H1 (cell line): ENCODE measurements around the gene DCDC2. TPM values are rescaled to one million over a fixed set of nuclear protein-coding genes. Genes with fewer than 3 reads are reported as not detected.

ENCODE experiments used
- CTCF ChIA-PET: fragments of 300-600 bp; sonication (Branson Sonifier 250); formaldehyde crosslinking; loops from one replicate; lab custom pipeline; 2021; ENCODE audit not compliant: partially characterized antibody; lab: Charles Lee
- POLR2A ChIA-PET: fragments of 300-600 bp; sonication (Branson Sonifier 250); formaldehyde crosslinking; loops from one replicate; lab custom pipeline; 2021; ENCODE audit warnings: inconsistent platforms; ENCODE audit not compliant: partially characterized antibody; lab: Charles Lee
- DNase-seq, 2 experiments: peaks; one replicate each; pipeline versions ENCODE4 v3.0.0 to v3.0.0-alpha.2; 2010 to 2022; ENCODE audit warnings: low spot score in 2 of 2, low read depth in 1 of 2, mixed read lengths in 1 of 2
- FAIRE-seq: peaks from 2 replicates; lab custom pipeline; 2011; peaks lifted over from hg19 to GRCh38; lab: Jason Lieb, UNC
- H2AFZ ChIP-seq: 2 replicates; pipeline ENCODE4 v1.8.1; 2012; ENCODE audit warnings: low read length, inconsistent platforms
- H2AK5ac ChIP-seq: 2 replicates; pipeline ENCODE4 v1.6.1; 2013; ENCODE audit warnings: low read depth, low read length
- H2BK120ac ChIP-seq: replicated peaks from 2 replicates; pipeline ENCODE3; 2013; ENCODE audit warnings: low read depth, low read length, inconsistent platforms
- H2BK12ac ChIP-seq: 2 replicates; pipeline ENCODE4 v1.6.1; 2013; ENCODE audit warnings: low read depth, low read length
- H2BK15ac ChIP-seq: 2 replicates; pipeline ENCODE4 v1.6.1; 2013; ENCODE audit warnings: low read length
- H2BK20ac ChIP-seq: 2 replicates; pipeline ENCODE4 v1.6.1; 2013; ENCODE audit warnings: low read length
- H2BK5ac ChIP-seq: 2 replicates; pipeline ENCODE4 v1.6.1; 2013; ENCODE audit warnings: low read depth, low read length
- H3K14ac ChIP-seq: 2 replicates; pipeline ENCODE4 v1.6.1; 2013; ENCODE audit warnings: inconsistent platforms; ENCODE audit not compliant: insufficient read length
- H3K18ac ChIP-seq: 2 replicates; pipeline ENCODE4 v1.6.1; 2013; ENCODE audit warnings: low read length; ENCODE audit errors: extremely low read depth
- H3K23ac ChIP-seq: 2 replicates; pipeline ENCODE4 v1.6.1; 2013; ENCODE audit warnings: inconsistent platforms; ENCODE audit not compliant: insufficient read length
- H3K23me2 ChIP-seq: 2 replicates; pipeline ENCODE4 v1.6.1; 2013; ENCODE audit warnings: low read depth, low read length
- H3K27ac ChIP-seq: 2 replicates; pipeline ENCODE4 v1.6.1; 2011; ENCODE audit warnings: low read depth, low read length, inconsistent platforms
- H3K27me3 ChIP-seq, 4 experiments: replicated peaks in 1 of 4; 1 replicate in 1 of 4; 2 replicates in 3 of 4; pipeline versions ENCODE4 v1.6.1 to v1.8.1; 2011 to 2013; ENCODE audit warnings: low read length in 3 of 4, mild to moderate bottlenecking in 3 of 4, inconsistent platforms in 2 of 4, mixed read lengths in 2 of 4, moderate library complexity in 1 of 4; ENCODE audit not compliant: control insufficient read depth in 3 of 4, insufficient read depth in 3 of 4; ENCODE audit errors: extremely low read depth in 1 of 4
- H3K36me3 ChIP-seq, 4 experiments: 2 replicates each; pipeline versions ENCODE4 v1.6.1 to v1.8.1; 2011 to 2013; ENCODE audit warnings: mild to moderate bottlenecking in 4 of 4, low read length in 3 of 4, moderate library complexity in 2 of 4, control low read depth in 1 of 4, inconsistent platforms in 1 of 4; ENCODE audit not compliant: insufficient read depth in 4 of 4, control insufficient read depth in 2 of 4
- H3K4ac ChIP-seq: replicated peaks from 2 replicates; pipeline ENCODE3; 2013; ENCODE audit warnings: low read length, low read depth, mixed read lengths, inconsistent platforms; ENCODE audit not compliant: insufficient read length
- H3K4me1 ChIP-seq, 4 experiments: replicated peaks in 1 of 4; 1 replicate in 1 of 4; 2 replicates in 3 of 4; pipeline versions ENCODE4 v1.6.1 to v1.8.1; 2011 to 2013; ENCODE audit warnings: low read length in 3 of 4, inconsistent platforms in 2 of 4, mixed read lengths in 1 of 4; ENCODE audit not compliant: insufficient read depth in 4 of 4, control insufficient read depth in 3 of 4
- H3K4me2 ChIP-seq, 2 experiments: 2 replicates each; pipeline versions ENCODE4 v1.6.1 to v1.8.1; 2011 to 2013; ENCODE audit warnings: low read depth in 2 of 2, low read length in 2 of 2, control low read depth in 1 of 2, inconsistent platforms in 1 of 2, mild to moderate bottlenecking in 1 of 2; ENCODE audit not compliant: insufficient read depth in 1 of 2
- H3K4me3 ChIP-seq, 4 experiments: fragments of 200-600, 300-600 bp in 1 of 4; sonication (generic), shearing (Covaris generic), sonication (Bioruptor Twin) in 1 of 4; 2 replicates each; pipeline versions ENCODE4 v1.5.1 to v1.8.1; 2011 to 2016; ENCODE audit warnings: low read length in 4 of 4, low read depth in 3 of 4, control low read depth in 2 of 4, inconsistent platforms in 2 of 4, mild to moderate bottlenecking in 2 of 4, mixed read lengths in 1 of 4, moderate library complexity in 1 of 4; ENCODE audit not compliant: insufficient read depth in 2 of 4; ENCODE audit errors: extremely low read depth in 1 of 4
- H3K56ac ChIP-seq: replicated peaks from 2 replicates; pipeline ENCODE3; 2013; ENCODE audit warnings: low read depth, mild to moderate bottlenecking, mixed read lengths, low read length, inconsistent platforms; ENCODE audit not compliant: insufficient read length
- H3K79me1 ChIP-seq: 2 replicates; pipeline ENCODE4 v1.6.1; 2013; ENCODE audit warnings: low read depth, low read length, control low read depth
- H3K79me2 ChIP-seq, 2 experiments: 2 replicates each; pipeline versions ENCODE4 v1.6.1 to v1.8.1; 2012 to 2013; ENCODE audit warnings: low read length in 2 of 2, mild to moderate bottlenecking in 2 of 2, inconsistent platforms in 1 of 2; ENCODE audit not compliant: insufficient read depth in 2 of 2, control insufficient read depth in 1 of 2
- H3K9ac ChIP-seq, 4 experiments: replicated peaks in 1 of 4; 1 replicate in 1 of 4; 2 replicates in 3 of 4; pipeline versions ENCODE4 v1.6.1 to v1.8.1; 2011 to 2013; ENCODE audit warnings: low read depth in 3 of 4, low read length in 3 of 4, control low read depth in 2 of 4, mild to moderate bottlenecking in 2 of 4, moderate library complexity in 2 of 4, inconsistent platforms in 1 of 4; ENCODE audit errors: extremely low read depth in 1 of 4
- H3K9me3 ChIP-seq, 2 experiments: 2 replicates each; pipeline versions ENCODE4 v1.6.1 to v1.8.1; 2012 to 2013; ENCODE audit warnings: mild to moderate bottlenecking in 2 of 2, moderate library complexity in 2 of 2, control low read depth in 1 of 2, inconsistent platforms in 1 of 2, low read depth in 1 of 2, low read length in 1 of 2, mixed read lengths in 1 of 2; ENCODE audit not compliant: insufficient read depth in 2 of 2
- H4K20me1 ChIP-seq, 2 experiments: replicated peaks in 1 of 2; 2 replicates each; pipeline versions ENCODE3 to v1.8.1; 2011 to 2013; ENCODE audit warnings: inconsistent platforms in 2 of 2, low read length in 2 of 2, mild to moderate bottlenecking in 1 of 2; ENCODE audit not compliant: insufficient read depth in 2 of 2, control insufficient read depth in 1 of 2
- H4K5ac ChIP-seq: 2 replicates; pipeline ENCODE4 v1.6.1; 2013; ENCODE audit warnings: low read length, low read depth, mixed read lengths, inconsistent platforms; ENCODE audit not compliant: insufficient read length
- H4K8ac ChIP-seq: 2 replicates; pipeline ENCODE4 v1.8.0; 2013; ENCODE audit warnings: mild to moderate bottlenecking, moderate library complexity, low read length, inconsistent platforms; ENCODE audit not compliant: insufficient read depth; ENCODE audit errors: extremely low read depth
- H4K91ac ChIP-seq: replicated peaks from 2 replicates; pipeline ENCODE3; 2013; ENCODE audit warnings: low read length, mixed read lengths, inconsistent platforms; ENCODE audit not compliant: insufficient read length
- BCL11A ChIP-seq, 2 experiments: IDR thresholded peaks; one replicate each; pipeline ENCODE4 v1.6.1; 2011; ENCODE audit warnings: low read depth in 2 of 2, low read length in 2 of 2, mild to moderate bottlenecking in 2 of 2
- EP300 ChIP-seq, 2 experiments: IDR thresholded peaks; 1 replicate in 1 of 2; 2 replicates in 1 of 2; pipeline ENCODE4 v1.6.1; 2011 to 2012; ENCODE audit warnings: low read depth in 2 of 2, low read length in 2 of 2, mild to moderate bottlenecking in 2 of 2, borderline replicate concordance in 1 of 2, inconsistent platforms in 1 of 2, moderate library complexity in 1 of 2
- MAX ChIP-seq: IDR thresholded peaks from 2 replicates; pipeline ENCODE4 v1.6.1; 2012; ENCODE audit warnings: inconsistent platforms
- PHF8 ChIP-seq: fragments of 200-600 bp; sonication (generic); conservative IDR thresholded peaks from 2 replicates; pipeline ENCODE4 v1.7.1; 2012; ENCODE audit warnings: low read depth, mild to moderate bottlenecking, inconsistent platforms, low read length, moderate library complexity
- POU5F1 ChIP-seq: IDR thresholded peaks from 2 replicates; pipeline ENCODE4 v1.6.1; 2011; ENCODE audit warnings: low read depth, mild to moderate bottlenecking, low read length, moderate library complexity
- RXRA ChIP-seq: IDR thresholded peaks from 2 replicates; pipeline ENCODE4 v1.6.1; 2011; ENCODE audit warnings: low read depth, mild to moderate bottlenecking, low read length, moderate library complexity; ENCODE audit not compliant: insufficient read depth
- TBP ChIP-seq: IDR thresholded peaks from 2 replicates; pipeline ENCODE4 v1.6.1; 2011; ENCODE audit warnings: low read depth, low read length, improper control_type of control experiment
- TCF12 ChIP-seq: IDR thresholded peaks from 2 replicates; pipeline ENCODE4 v1.6.1; 2011; ENCODE audit warnings: low read depth, mild to moderate bottlenecking, low read length
- YY1 ChIP-seq: IDR thresholded peaks from 2 replicates; pipeline ENCODE4 v1.6.1; 2011; ENCODE audit warnings: low read depth, mild to moderate bottlenecking, low read length
- WGBS, 2 experiments: shearing (Covaris generic) in 1 of 2; methylation state at CpG; one replicate each; pipeline versions ENCODE4 v1.1.6 to v1.1.7; 2013 to 2015; ENCODE audit warnings: low lambda C conversion rate in 2 of 2, mixed read lengths in 2 of 2, inconsistent platforms in 1 of 2, low coverage in 1 of 2, missing lambda C conversion rate in 1 of 2; ENCODE audit not compliant: insufficient replicate concordance in 2 of 2, insufficient coverage in 1 of 2, insufficient read length in 1 of 2; ENCODE audit errors: extremely low coverage in 1 of 2, missing lambda C conversion rate in 1 of 2; 5-methylcytosine and 5-hydroxymethylcytosine counted together
- polyA plus RNA-seq, 7 experiments: library from polyadenylated mRNA; depleted of rRNA in 3 of 7; stranded (reverse) in 5 of 7; unstranded in 2 of 7; fragments of >200 nt in 5 of 7; fragments of 200-250 nt in 2 of 7; gene quantifications; 1 replicate in 5 of 7; 2 replicates in 1 of 7; 4 replicates in 1 of 7; pipeline versions ENCODE4 v1.2.1 to v1.2.3, GENCODE V29; 2011 to 2013; ENCODE audit warnings: missing spikeins in 2 of 7, mixed read lengths in 2 of 7
- total RNA-seq: library from RNA; stranded (reverse); fragmentation: NEBNext Ultra II Directional; extraction: Animal tissue kit (Norgen Biotek cat#: 25700); gene quantifications from 2 replicates; pipeline ENCODE4 v1.2.1, GENCODE V29; 2021

The DCDC2 gene
- total and polyA plus RNA-seq, 2 of the 8 experiments (the other 6 are each of a cell fraction or from before 2014, with no cell fraction given): 0.03 to 0.15 TPM

- DNase-seq (no peak), FAIRE-seq (no peak)
- H3K56ac ChIP-seq: no peak overlapping the region
- no peak overlapping the region for H2BK20ac ChIP-seq
- no peak overlapping the region for H3K4me2 ChIP-seq
- no peak overlapping the region for H4K91ac ChIP-seq
- no peak overlapping the region for H2BK12ac ChIP-seq
- WGBS, 2 experiments: 85% methylated on average over 5 of the region's 5 CpGs; no CpG with 5 or more reads in 1 of the 2 experiments
- TF ChIP-seq MAX (no peak), POU5F1 (no peak), EP300 (IDR thresholded peaks at IDR 0.05; ENCODE audit: borderline replicate concordance in 1 of 2, low read depth in 2 of 2, low read length in 2 of 2) (no peak), YY1 (no peak), PHF8 (no peak), RXRA (no peak), BCL11A (IDR thresholded peaks at IDR 0.05; ENCODE audit: low read depth in 2 of 2, low read length in 2 of 2) (no peak), TCF12 (no peak), TBP (no peak)
- H3K23ac ChIP-seq: no peak overlapping the region
- H3K4ac ChIP-seq: no peak overlapping the region
- no peaks in the 10 kb centered on the region; a peak in 1 of 4 replicates for H3K9me3 ChIP-seq
- H4K8ac ChIP-seq: no peak overlapping the region
- no peak overlapping the region for H2AK5ac ChIP-seq
- H3K27me3 ChIP-seq: no peaks in the 10 kb centered on the region
- no peak overlapping the region for H2AFZ ChIP-seq
- H3K79me1 ChIP-seq: no peaks in the 10 kb centered on the region
- POLR2A ChIA-PET: interaction anchor here (0.8 kb wide), 1 partner anchor 42 kb away, joined by 3 read pairs; no protein-coding TSS in a partner anchor
- H3K23me2 ChIP-seq: peaks cover 4% of the 10 kb centered on the region
- H4K20me1 ChIP-seq: no peaks in the 10 kb centered on the region
- no peak overlapping the region for H2BK120ac ChIP-seq
- CTCF ChIA-PET: interaction anchor here (0.7 to 1.5 kb wide), 3 partner anchors 73 to 266 kb away, joined by 3 to 8 read pairs (median 4); no protein-coding TSS in a partner anchor
- no peak overlapping the region for H3K18ac ChIP-seq
- H3K79me2 ChIP-seq: no peaks in the 10 kb centered on the region
- no peak overlapping the region for H2BK5ac ChIP-seq
- no peak overlapping the region for H2BK15ac ChIP-seq
- no peaks in the 10 kb centered on the region for H3K36me3 ChIP-seq
- no peak overlapping the region for H3K27ac ChIP-seq
- H3K4me1 ChIP-seq: peaks cover 0 to 3% (median 1%) of the 10 kb centered on the region in 4 experiments; a peak in 2 of 7 replicates
- H3K4me3 ChIP-seq: no peak overlapping the region
- H3K14ac ChIP-seq: no peak overlapping the region
- H3K9ac ChIP-seq: no peak overlapping the region
- no peak overlapping the region for H4K5ac ChIP-seq
Observed at GRCh38 chr6:24356310-24356973, 1.4 kb downstream of the DCDC2 start.
